Astrocyte (in vitro differentiated cells and primary cell): ENCODE results near the gene ZRANB2.

Experiments
- CTCF ChIP-seq: IDR thresholded peaks from 2 replicates; pipeline ENCODE4 v1.5.1; 2011; ENCODE audit warnings: low read depth, mild to moderate bottlenecking, inconsistent platforms, low read length, moderate library complexity; ENCODE audit not compliant: insufficient read depth
- EZH2 ChIP-seq: IDR thresholded peaks from 2 replicates; pipeline ENCODE4 v1.6.1; 2012; ENCODE audit warnings: mild to moderate bottlenecking, low read length, inconsistent platforms; ENCODE audit not compliant: insufficient read depth

- no peak for TF ChIP-seq CTCF
- no peak for TF ChIP-seq EZH2
These were observed 57.3 kb downstream of the ZRANB2 start for GRCh38 chr1:71023515-71023914.
